Large intestine (tissue), 3 donors: ENCODE measurements around the gene TPSG1. TPM values are rescaled to one million over a fixed set of nuclear protein-coding genes. Genes with fewer than 3 reads are reported as not detected.

Experiments used
- DNase-seq, 2 donors: peaks; one replicate each; pipeline versions ENCODE4 v3.0.0 to v3.0.0-alpha.2; 2013
- H3K27ac ChIP-seq: one replicate; pipeline ENCODE4 v1.5.1; 2013; ENCODE audit warnings: low read length
- H3K27me3 ChIP-seq: 2 replicates; pipeline ENCODE4 v1.6.1; 2013; ENCODE audit warnings: low read length; ENCODE audit not compliant: control insufficient read depth, insufficient read depth
- H3K36me3 ChIP-seq: 2 replicates; pipeline ENCODE4 v1.6.1; 2013; ENCODE audit warnings: low read length; ENCODE audit not compliant: control insufficient read depth, insufficient read depth
- H3K4me1 ChIP-seq: one replicate; pipeline ENCODE4 v1.6.1; 2013; ENCODE audit warnings: low read length; ENCODE audit not compliant: control insufficient read depth, insufficient read depth
- H3K4me3 ChIP-seq: one replicate; pipeline ENCODE4 v1.5.1; 2013; ENCODE audit warnings: low read length
- H3K9me3 ChIP-seq: one replicate; pipeline ENCODE4 v1.6.1; 2013; ENCODE audit warnings: mild to moderate bottlenecking, low read depth, low read length, moderate library complexity; ENCODE audit not compliant: control insufficient read depth
- WGBS: methylation state at CpG from one replicate; pipeline ENCODE4 v1.1.5; 2013; ENCODE audit warnings: low lambda C conversion rate; ENCODE audit not compliant: insufficient coverage; 5-methylcytosine and 5-hydroxymethylcytosine counted together
- polyA plus RNA-seq: library from polyadenylated mRNA; unstranded; fragments of 120-200 nt; gene quantifications from one replicate; pipeline ENCODE4 v1.2.1, GENCODE V29; 2013

The TPSG1 gene
- polyA plus RNA-seq, 1 donor: 25.4 TPM

DNA sequence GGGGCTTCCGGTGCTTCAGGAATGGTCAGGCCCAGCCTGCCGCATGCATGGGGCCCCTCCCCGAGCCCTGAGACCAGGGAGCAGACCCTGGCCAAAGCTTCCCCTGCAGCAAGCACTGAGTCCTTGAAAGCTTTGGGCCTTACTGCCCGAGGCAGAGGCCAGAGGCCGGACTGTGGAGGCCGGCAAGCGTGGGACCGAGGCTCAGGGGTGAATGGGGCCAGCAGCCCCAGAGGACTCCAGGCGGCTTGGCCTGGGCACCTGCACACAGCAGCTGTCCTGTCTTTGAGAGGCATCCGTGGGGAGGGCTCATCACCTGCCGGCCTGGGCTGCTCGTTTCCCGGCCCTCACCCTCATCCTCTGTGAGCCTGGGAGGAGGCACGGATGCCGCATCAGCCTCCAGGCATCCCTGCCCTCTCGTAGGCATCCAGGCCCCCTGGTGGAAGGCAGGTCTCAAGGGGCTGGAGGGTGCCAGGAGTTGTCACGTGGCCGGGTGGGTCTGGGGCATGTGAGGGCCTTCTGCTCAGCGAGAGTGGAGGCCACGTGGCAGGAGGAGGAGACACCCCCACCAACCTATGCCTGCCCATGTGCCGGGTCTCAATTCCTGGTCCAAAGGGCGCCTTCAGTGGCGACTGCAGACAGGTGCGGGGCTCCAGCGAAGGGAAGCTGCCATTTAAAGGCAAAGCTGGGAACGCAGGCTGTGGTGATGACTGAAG is 40.8 kb downstream of the TPSG1 start:
- Histone ChIP-seq H3K27me3 (no peaks in the 10 kb centered on the region), H3K27ac (no peak overlapping the region), H3K4me3 (no peak overlapping the region), H3K4me1 (no peaks in the 10 kb centered on the region), H3K9me3 (peaks cover 14% of the 10 kb centered on the region), H3K36me3 (no peaks in the 10 kb centered on the region)
- no CpG with 5 or more reads among the region's 26 CpGs for WGBS
- DNase-seq: no peak

DNA sequence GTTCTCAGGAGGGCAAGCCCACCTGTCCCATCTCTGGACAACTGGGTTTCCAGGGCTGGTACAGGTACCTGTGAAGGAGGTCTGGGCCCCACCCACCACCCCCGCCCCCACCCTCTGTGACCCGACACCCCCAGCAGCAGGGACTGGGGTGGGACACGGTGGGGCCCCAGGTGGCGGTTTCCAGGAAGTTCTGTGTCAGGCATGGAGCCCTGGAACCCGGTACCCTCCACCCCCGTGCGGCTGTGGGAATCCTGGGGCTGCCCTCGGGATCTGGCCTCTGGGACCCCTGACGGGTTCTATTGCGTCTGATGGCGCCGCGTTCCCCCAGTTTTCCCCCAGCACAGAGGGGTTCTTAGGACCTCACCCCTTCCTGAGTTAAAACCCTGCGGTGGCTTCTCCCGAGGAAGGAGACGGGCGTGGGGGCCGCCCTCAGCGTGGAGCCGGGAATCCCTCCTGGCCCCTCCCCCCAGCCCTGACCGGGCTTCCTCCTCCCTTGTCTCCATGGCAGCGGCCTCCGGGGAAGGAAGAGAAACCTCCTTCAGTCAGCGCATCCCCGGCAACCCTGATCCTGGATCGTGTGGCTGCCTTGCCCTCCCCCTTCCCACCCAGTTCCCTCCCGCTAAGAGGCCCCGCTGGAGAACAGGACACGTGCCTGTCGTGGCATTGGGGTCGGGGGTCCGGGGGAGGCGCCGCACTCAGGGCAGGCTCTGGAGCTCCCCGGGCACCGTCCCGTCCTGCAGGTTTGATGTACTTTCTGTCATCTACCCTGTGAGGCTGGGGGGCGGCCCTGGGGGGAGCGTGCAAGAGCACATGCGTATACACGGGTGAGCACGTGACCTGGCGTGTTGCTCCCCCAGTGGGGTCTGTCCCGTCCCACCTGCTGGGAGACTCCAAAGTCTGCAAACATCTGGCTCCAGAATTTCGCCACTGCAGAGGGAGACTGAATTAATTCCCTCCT is 41.8 kb downstream of the TPSG1 start:
- Histone ChIP-seq H3K36me3 (no peaks in the 10 kb centered on the region), H3K9me3 (peaks cover 14% of the 10 kb centered on the region), H3K27ac (no peak overlapping the region), H3K27me3 (no peaks in the 10 kb centered on the region), H3K4me3 (no peak overlapping the region), H3K4me1 (no peaks in the 10 kb centered on the region)
- DNase-seq: peak in 1 of 2 donors; percentile 32
- no CpG with 5 or more reads among the region's 45 CpGs for WGBS

DNA sequence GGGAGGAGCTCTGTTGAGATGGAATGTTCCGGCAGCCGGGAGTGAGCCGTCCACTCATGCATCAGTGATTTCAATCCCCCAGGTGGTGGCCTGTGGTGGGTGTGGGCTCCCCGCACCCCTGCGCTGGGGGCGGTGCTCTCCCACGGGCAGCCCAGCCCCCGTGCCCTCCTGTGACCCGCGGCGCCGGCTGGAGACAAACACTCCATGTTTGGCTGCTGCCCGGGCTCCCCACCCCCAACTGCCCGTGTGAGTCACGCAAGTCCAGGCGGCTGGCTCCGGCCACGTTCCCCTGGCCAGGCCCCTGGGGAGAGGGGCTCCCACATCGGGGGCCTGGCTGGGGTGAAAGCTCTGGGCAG is 42.8 kb downstream of the TPSG1 start:
- DNase-seq: no peak
- no peaks in the 10 kb centered on the region for H3K27me3 ChIP-seq
- H3K9me3 ChIP-seq: peaks cover 14% of the 10 kb centered on the region
- H3K4me1 ChIP-seq: no peaks in the 10 kb centered on the region
- no peaks in the 10 kb centered on the region for H3K36me3 ChIP-seq
- H3K27ac ChIP-seq: no peak overlapping the region
- no peak overlapping the region for H3K4me3 ChIP-seq
- WGBS: no CpG with 5 or more reads among the region's 19 CpGs

DNA sequence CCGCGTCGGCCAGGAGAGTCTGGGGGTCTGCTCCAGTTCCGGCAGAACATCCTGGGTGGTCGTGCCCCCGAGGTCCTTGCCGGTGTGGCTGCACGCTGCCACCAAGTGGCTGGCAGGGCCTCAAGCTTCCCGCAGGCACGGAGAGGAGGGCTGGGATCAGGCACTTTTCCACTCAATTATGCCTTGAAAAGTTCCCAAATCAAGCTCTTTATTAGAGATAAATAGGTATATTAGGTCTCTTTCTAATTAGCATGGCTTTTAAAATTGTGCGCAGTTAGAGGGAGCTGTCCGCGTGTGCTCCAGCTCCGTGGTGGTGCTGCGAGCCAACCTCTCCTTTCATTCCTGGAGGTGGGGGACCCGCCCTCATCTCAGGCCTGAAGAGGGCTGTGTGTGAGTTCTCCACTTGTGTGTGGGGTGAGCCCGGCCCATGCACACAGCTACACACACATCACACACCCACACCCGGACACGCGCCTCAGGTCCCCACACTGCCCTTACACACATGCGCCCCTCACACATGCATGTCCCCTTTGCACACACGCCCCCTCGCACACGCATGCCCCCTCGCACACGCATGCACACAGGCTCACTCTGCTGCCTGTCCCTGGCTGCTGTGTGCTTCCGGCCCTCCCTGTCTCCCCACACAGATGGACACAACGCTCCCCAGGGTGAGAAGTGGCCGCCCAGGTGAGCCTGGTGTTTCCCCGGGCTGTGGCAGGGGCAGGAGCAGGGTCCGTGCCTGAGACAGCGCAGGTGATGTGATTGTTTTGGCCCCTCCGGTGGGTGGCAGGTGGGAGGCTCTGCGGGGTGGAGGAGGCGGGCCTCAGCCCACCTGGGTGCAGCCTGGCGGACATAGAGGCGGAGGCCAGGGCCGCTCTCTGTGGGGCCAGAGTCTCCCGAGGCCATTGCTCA is 43.4 kb downstream of the TPSG1 start:
- no peak for DNase-seq
- Histone ChIP-seq H3K27me3 (no peaks in the 10 kb centered on the region), H3K4me1 (no peaks in the 10 kb centered on the region), H3K27ac (no peak overlapping the region), H3K4me3 (no peak overlapping the region), H3K9me3 (peaks cover 11% of the 10 kb centered on the region), H3K36me3 (no peaks in the 10 kb centered on the region)
- 80% methylated on average over 1 of the region's 39 CpGs for WGBS

DNA sequence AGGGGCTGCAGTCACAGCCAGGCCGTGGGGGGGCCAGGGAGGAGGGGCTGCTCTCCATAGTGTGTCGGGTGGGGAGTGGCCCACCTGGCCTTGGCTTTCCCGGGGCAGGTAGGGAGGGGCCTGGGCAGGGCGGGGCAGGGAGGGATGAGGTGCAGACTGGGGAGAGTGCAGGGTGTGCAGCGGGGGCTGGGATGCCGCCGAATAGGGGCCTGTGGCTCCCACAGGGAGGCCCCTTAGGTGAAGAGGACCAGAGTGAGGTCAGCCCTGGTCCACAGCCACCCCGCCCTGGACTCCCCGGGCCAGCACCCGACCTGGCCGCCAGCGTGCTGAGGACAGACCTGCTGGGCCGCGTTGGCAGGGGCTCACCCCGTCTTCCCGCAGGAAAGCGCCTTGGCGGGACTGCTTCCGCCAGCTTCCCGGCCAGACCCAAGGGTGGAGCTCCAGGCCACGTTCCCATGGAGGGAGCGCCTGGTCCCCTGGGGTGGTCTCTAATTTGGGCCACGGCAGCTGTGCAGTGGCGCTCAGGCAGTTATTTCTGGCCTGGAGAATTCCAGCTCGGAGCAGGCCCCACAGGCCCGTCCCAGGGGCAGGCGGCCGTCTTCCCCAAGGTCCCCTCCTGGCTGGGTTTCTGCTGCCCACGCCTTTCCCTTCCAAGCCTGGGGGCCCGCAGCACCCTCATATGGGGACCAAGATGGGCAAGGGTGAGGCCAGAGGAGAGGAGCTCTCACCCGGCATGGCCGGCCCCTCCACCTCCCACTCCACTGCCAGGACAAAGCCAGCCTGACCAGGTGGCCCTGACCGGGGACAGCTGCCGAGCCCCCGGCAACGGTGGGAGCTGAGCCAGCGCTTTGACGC is 44.3 kb downstream of the TPSG1 start:
- Histone ChIP-seq H3K9me3 (peaks cover 6% of the 10 kb centered on the region), H3K27ac (no peak overlapping the region), H3K27me3 (no peaks in the 10 kb centered on the region), H3K4me1 (no peaks in the 10 kb centered on the region), H3K36me3 (no peaks in the 10 kb centered on the region), H3K4me3 (no peak overlapping the region)
- no CpG with 5 or more reads among the region's 38 CpGs for WGBS
- no peak for DNase-seq

DNA sequence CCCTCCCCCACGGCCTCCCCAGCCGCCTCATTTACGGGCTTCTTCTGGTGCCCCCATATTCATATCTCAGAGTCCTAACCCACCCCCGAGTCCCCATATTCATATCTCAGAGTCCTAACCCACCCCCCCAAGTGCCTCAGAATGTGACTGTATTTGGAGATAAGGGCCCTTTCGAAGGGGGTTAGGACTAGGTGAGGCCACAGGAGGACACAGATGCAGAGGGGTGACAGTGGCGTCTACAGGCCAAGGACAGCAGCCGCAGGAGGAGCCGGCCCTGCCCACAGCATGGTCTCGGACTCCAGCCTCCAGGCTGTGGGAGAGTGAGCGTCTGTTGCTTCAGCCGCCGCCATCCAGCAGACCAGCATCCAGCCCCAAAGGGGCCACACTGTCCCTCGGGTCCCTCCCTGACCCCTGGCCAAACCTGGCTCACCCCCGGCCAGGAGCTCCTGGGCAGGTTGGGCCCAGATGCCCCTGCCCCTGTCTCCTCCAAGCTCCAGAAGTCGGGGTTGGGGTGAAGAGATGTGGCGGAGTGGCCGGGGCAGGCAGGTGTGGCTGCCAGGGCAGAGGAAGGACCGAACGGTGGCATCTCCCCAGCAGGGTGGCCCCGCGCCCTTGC is 46.7 kb downstream of the TPSG1 start:
- DNase-seq: no peak
- WGBS: 60% methylated on average over 1 of the region's 21 CpGs
- Histone ChIP-seq H3K36me3 (no peaks in the 10 kb centered on the region), H3K9me3 (peaks cover 5% of the 10 kb centered on the region), H3K27me3 (no peaks in the 10 kb centered on the region), H3K27ac (no peak overlapping the region), H3K4me3 (no peak overlapping the region), H3K4me1 (no peaks in the 10 kb centered on the region)

DNA sequence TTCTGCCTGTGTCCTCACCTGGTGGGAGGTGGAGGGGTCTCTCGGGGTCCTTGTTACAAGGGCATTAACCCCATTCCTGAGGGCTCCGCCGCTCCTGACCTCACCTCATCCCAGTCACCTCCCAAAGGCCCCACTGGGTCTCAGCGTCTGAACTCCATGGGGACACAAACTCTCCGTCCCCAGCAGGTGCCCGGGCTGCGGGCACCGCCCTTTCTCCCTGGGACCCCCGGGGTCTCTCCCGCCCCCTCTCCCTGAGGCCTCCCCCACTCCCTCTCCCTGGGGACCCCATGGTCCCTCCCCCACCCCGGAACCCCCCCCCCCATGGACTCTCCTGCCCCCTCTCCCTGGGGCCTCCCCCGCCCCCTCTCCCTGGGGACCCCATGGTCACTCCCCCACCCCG is 47.3 kb downstream of the TPSG1 start:
- Histone ChIP-seq H3K36me3 (no peaks in the 10 kb centered on the region), H3K9me3 (no peaks in the 10 kb centered on the region), H3K27me3 (no peaks in the 10 kb centered on the region), H3K4me1 (no peaks in the 10 kb centered on the region), H3K27ac (no peak overlapping the region), H3K4me3 (no peak overlapping the region)
- no peak for DNase-seq
- WGBS: no CpG with 5 or more reads among the region's 13 CpGs

- Histone ChIP-seq H3K4me3 (no peak overlapping the region), H3K27me3 (no peaks in the 10 kb centered on the region), H3K9me3 (no peaks in the 10 kb centered on the region), H3K4me1 (no peaks in the 10 kb centered on the region), H3K27ac (no peak overlapping the region), H3K36me3 (no peaks in the 10 kb centered on the region)
- DNase-seq: no peak
- WGBS: no CpG with 5 or more reads among the region's 19 CpGs
These were observed 48.0 kb downstream of the TPSG1 start for GRCh38 chr16:1177053-1177452.

GRCh38 chr16:1176280-1176897 is 48.7 kb downstream of the TPSG1 start:
- WGBS: no CpG with 5 or more reads among the region's 24 CpGs
- DNase-seq: no peak
- H3K36me3 ChIP-seq: no peaks in the 10 kb centered on the region
- H3K4me1 ChIP-seq: no peaks in the 10 kb centered on the region
- no peak overlapping the region for H3K4me3 ChIP-seq
- no peaks in the 10 kb centered on the region for H3K9me3 ChIP-seq
- H3K27me3 ChIP-seq: no peaks in the 10 kb centered on the region
- H3K27ac ChIP-seq: no peak overlapping the region
